ENCODE measurements around the gene TNMD.
"Not testable (repeated sequence)": the region's sequence is repeated elsewhere in the genome, so short reads cannot be mapped to it uniquely, and the experiment has no call there.

The TNMD gene

GRCh38 chrX:100584611-100585010 is at the start of gene TNMD:
TNMD (plus strand) TSS chrX:100584936; CDS start chrX:100585019, 83 bp downstream.
- FAIRE-seq, result no peak

GRCh38 chrX:100565534-100565933 is 19.2 kb upstream of the TNMD start:
- FAIRE-seq, result not testable (repeated sequence)

DNA sequence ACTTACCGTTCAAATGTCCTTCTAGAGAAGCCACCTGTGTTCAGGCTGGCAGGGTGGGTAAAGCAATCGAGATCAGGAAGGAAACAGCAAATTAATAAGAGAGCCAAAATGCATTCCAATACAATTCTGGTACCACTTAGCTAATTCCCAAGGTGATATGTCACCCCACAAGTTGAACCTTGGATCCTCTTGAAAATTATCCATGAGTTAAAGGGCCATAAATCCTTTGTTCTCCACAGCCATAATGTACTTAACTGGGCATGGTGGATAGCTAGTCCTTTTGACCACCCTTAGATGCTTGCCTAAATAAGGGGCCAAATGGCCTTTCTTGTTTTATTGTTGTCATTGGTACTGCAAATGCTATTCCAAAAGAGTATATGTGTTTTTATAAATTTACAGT is 2.0 kb downstream of the TNMD start:
- FAIRE-seq, result no peak

DNA sequence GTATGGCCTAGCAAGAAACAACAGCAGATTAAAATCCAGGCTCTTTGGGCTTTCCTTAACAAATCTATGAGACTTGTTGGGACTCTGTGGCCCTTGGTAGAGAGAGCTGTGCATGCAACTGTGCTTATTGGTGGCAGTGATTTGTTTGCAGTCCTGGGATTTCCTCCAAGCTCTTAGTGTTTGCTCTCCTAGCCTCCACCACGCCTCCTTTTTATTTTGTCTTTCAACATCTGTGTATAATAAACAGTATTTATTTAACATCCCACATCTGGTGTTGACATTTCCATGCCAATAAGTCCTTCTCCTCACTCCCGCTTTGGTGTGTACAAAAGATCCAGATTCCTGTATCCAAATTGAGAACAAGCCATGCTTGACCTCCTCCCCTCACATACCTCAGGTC is 3.1 kb downstream of the TNMD start:
- FAIRE-seq, result no peak

DNA sequence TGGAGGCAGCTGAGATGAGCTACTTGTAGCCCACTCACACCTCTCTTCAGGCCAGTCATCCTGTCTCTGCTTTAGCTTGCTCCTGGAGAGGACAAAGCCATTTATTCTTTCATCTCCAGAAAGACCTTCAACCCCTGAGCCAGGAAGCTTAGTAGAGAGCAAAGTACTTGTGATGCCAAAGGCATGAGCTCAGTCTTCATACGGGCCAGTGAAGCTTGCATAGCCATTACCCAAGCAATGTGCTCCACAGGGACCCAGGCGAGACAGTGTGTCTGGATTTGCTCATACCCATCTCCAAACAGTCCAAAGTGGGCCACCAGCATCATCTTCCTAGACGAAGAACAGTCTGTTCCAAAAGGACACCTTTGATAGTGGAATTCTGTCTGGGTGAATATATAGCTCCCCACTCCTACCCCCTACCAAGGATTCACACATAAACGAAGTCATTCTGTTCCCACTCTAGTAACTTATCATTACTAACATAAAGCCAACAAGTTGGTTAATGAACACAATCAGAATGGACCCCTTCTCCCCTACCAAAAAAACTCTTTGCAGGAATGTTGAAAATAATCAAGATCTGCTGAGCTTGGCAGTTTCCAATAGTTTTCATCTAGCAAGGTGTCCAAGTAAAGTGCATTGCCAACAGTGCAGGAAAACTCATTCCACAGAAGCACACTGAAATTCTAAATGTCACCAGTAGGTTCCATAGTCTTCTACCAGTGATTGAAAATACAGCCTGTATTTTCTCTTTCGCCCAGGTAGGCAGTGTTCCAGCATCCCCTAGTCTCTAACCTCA is 6.7 kb downstream of the TNMD start:
- FAIRE-seq, result no peak

DNA sequence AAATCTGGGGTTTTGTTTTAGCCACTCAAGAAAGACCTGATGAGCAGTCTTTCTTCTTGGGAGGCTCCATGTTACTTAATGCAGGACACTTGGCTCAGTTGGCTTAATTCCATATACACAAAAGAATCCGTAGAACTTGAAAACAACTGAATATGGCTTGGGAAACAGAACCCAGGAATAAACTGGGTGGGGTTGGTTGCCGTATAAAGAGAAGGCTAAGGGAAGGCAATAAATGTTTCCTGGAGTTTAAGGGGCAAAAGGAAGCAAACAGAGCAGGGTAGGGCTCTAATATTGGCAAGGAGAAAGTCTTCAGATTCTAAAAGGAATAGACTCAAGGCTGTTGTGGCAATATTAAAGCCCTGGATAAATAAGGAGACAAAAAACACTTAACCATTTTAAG is 8.4 kb downstream of the TNMD start:
- FAIRE-seq, result no peak

DNA sequence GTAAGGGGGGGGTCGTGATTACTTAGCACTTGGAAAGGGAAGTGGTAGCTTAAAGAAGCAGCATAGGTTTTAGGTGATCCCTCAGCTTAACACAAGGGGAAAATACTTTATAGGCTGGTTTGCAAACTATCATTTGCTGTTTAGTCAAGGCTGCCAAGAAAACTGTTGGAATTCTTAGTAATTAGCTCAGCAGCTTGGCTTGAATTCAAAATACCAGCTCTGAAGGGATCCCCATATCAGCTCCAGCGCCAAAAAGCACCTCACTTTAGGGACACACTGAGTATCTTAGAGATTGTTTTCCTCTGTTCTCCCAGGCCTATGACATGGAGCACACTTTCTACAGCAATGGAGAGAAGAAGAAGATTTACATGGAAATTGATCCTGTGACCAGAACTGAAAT is 8.8 kb downstream of the TNMD start:
- FAIRE-seq, result no peak

DNA sequence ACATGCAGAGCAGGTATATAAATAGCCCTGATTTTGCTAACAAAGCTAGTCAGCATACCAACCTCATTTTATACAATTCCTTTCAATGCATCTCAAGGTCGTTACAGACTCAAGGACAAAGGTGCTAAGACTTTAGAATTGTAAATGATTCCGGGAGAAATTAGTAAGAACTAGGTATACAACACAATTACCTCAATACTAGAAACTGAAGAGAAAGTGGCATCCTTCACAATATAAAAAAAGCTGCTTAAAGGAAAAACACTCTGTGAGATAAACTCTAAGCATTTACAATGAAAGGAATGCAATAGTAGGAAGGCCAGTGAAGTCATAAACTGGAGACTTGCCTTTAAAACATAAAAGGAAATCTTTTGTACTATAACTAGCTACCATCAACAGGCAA is 11.9 kb downstream of the TNMD start:
- no peak for FAIRE-seq

- no peak for FAIRE-seq
Measured at GRCh38 chrX:100599456-100599855, 14.7 kb downstream of the TNMD start.

DNA sequence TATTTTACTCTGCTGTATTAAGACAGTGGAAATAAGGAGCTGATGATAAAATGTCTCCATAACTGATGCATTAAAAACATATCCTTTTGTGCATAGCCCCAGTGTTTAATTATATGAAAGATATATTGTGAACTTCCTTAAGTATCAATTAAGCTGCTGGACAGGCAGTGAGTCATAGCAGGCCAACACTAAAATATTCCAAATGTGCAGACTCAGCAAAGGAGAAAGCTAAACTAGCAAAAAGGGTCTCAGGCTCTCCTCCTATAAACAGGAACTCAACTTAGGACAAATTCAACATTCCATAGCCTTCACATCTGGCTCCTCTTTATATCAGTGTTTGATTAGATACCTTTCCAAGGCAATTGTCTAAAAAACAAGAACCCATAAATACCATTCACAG is 15.6 kb downstream of the TNMD start:
- FAIRE-seq, result no peak

- FAIRE-seq, result no peak
Measured at GRCh38 chrX:100600758-100601157, 16.0 kb downstream of the TNMD start.

GRCh38 chrX:100606753-100607152 is 22.0 kb downstream of the TNMD start:
- FAIRE-seq, result no peak

DNA sequence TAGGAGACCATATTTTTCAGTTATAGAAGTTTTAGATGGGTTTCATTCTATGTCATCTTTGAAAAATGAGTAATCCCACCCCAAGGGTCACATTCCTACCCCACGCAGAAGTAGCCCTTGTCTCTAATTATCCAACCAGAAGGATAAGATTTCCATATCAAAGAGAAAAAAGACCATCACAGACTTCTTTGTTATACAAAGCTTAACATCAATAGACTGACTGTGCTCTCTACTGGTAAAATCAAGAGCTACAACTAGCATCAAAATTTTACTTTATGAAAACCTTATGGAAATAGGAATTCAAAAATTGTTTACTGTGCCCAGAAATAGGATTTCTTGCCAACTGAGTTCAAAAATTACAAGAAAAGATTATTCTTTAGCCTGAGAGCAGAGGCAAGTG is 24.9 kb downstream of the TNMD start:
- no peak for FAIRE-seq

DNA sequence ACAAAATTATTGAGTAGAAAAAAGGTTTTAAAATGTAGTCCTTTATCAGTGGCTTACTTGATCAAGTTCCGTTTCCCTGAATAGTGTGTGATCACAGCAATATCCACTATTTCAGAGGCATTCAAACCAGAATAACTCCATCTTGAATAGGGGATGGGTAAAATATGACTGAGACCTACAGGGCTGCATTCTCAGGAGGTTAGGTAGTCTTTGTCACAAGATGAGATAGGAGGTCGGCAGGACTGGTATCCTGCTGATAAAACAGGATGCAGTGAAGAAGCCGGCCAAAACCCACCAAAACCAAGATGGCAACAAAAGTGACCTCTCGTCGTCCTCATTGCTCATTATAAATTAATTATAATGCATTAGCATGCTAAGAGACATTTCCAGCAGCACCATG is 27.2 kb downstream of the TNMD start:
- FAIRE-seq, result no peak

GRCh38 chrX:100615005-100615404 is 30.3 kb downstream of the TNMD start:
- FAIRE-seq, result peak; percentile 34

GRCh38 chrX:100623001-100623400 is 38.3 kb downstream of the TNMD start:
- FAIRE-seq, result no peak

GRCh38 chrX:100625985-100626491 is 41.3 kb downstream of the TNMD start:
- no peak for FAIRE-seq

DNA sequence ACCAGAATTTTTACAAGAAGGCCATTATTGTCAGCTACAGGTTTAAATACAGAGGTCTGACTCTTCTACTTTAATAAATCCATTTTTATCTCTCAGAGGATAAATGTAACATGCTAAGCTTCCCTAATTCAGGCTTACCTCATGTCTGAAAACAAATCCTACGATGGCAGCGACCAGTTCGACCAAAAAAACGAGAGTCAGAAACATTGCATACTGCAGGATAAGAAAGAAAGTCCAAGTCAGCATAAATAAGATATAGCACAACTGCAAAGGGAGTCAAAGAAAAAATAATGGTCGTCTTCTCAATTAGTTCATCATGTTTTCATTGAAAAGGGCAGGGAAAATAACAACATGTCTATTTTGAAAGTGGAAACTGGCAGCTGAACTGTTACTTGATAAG is 50.3 kb downstream of the TNMD start:
- no peak for FAIRE-seq

DNA sequence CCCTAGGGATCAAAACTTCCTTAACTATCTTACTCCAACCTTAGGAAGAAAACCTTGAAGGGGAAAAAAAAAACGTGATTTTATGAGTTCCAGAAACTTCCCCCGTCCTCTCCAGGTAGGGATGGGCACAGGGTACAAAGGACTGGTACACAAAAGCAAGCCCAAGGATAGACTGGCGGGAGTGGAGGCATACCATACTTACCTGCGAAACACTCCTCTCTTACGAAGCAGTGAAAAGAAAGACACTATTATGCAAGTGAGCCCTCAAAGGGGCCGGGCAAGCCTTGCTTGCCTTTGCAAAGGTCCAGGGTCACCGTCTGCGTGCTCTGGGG is 51.2 kb downstream of the TNMD start:
- FAIRE-seq, result no peak

DNA sequence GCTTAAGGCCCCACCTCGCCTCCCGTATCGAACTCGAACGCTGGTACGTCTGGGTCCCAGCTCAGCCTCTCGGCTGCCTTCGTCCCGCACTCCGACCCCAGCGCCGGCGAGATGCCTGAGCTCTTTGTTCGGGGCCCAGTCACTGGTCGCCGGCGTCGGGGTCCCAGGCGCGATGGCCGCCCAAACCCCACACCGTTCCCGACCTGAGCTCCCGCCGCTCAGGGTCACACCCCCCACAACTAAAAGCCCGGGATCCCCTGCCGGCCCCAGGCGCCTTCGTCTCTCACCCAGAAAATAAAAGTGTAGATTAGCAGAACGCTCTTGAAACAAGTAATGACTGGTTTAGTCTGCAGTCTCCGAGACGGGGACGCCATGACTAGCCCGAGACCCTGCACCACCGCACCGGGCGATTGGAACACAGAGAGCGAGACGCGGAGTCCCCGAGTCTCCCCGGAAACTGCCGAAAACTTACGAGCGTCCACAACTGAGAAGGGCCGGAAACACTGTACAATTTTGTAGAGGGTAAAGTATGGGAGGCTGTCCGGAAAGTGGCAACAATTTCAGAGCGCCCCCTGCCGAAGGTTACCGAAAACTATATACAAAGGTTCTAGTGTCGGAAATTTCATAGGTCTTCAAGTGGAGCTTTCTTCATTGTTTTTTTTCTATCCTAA is 51.7 kb downstream of the TNMD start, which contains the start of gene TSPAN6:
TSPAN6 (minus strand) TSS at position 486 of the 671 bp plus-strand sequence; CDS start at position 374, 112 bp downstream.
- peak; percentile 87 for FAIRE-seq

GRCh38 chrX:100642290-100642689 is 57.6 kb downstream of the TNMD start:
- FAIRE-seq, result no peak

GRCh38 chrX:100643212-100643611 is 58.5 kb downstream of the TNMD start:
- no peak for FAIRE-seq

DNA sequence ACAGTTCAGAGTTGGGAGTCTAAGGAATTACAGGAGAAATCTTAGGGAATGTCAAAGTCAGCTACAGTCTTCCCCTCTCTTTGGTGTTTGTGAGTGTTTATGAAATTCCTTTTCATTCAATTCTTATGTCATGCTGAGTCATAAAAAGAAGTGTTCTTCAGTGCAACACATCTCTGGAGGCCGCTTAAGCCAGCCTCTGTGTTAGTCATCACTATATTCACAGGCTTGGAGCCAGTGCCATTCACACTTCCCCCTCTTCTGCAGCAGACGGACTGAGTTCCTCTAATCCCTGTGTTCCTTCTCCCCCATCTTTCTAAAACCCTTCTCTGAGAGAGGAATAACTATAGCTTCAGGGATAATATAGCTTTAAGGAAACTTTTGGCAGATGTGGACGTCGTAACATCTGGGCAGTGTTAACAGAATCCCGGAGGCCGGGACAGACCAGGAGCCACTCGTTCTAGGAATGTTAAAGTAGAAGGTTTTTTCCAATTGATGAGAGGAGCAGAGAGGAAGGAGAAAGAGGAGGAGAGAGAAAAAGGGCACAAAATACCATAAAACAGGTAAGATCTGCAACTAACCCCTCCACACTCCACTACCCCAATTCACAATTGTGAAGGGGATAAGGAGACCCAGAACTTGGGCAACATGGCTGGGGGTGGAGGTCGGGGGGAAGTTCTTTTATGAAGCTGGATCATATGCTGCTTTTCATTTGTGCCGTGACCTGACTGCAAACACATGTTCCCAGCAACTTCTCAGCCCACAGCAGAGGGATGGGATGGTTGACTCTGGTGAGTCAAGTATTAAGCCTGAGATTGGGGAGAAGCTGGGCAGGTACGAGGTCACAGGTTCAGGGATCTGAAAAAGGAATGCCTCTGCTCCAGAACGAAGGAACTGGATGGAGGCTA is 59.5 kb downstream of the TNMD start, which contains the start of gene SRPX2:
SRPX2 (plus strand) TSS at position 244 of the 905 bp plus-strand sequence. CDS start 2,124 bp downstream, outside the sequence.
- FAIRE-seq, result no peak

Data from A204.1 (cell line).